Mucosa of gallbladder (tissue), 1 donor: Measurements from ENCODE around the gene BATF2. TPM values are rescaled to one million over a fixed set of nuclear protein-coding genes. Genes with fewer than 3 reads are reported as not detected.
"Not testable (repeated sequence)": the region's sequence is repeated elsewhere in the genome, so short reads cannot be mapped to it uniquely, and the experiment has no call there.

Experiments
- DNase-seq: peaks from one replicate; pipeline ENCODE4 v3.0.0-alpha.2; 2020; ENCODE audit warnings: low spot score
- total RNA-seq: library from RNA; stranded (reverse); gene quantifications from one replicate; pipeline ENCODE4 v1.2.1, GENCODE V29; 2021
- donor health status: DM: no; HTN: no; CAD: no.

The BATF2 gene
- total RNA-seq, 1 donor from 2014 or later = 5.5 TPM

GRCh38 chr11:65013888-65014725, 17.3 kb upstream of the BATF2 start, which contains the start of gene ARL2:
Gene ARL2, plus strand, starts transcription at chr11:65014160. Its CDS starts 48 bp downstream, at chr11:65014208.
- DNase-seq = peak; percentile 89

GRCh38 chr11:65013130-65013887, 16.5 kb upstream of the BATF2 start:
- DNase-seq = peak; percentile 93

GRCh38 chr11:65008873-65009272, 12.1 kb upstream of the BATF2 start:
- no peak for DNase-seq

- DNase-seq = no peak
Measured at GRCh38 chr11:65008016-65008415, 11.2 kb upstream of the BATF2 start.

- not testable (repeated sequence) for DNase-seq
Measured at GRCh38 chr11:65003968-65004367, 7.2 kb upstream of the BATF2 start.

- no peak for DNase-seq
Measured at GRCh38 chr11:65003282-65003681, 6.5 kb upstream of the BATF2 start.

- DNase-seq = no peak
Measured at GRCh38 chr11:65002706-65003105, 5.9 kb upstream of the BATF2 start.

- DNase-seq = no peak
Measured at GRCh38 chr11:64999478-64999877, 2.7 kb upstream of the BATF2 start.

GRCh38 chr11:64998690-64999431, 2.1 kb upstream of the BATF2 start:
- no peak for DNase-seq

- DNase-seq = no peak
Measured at GRCh38 chr11:64998141-64998540, 1.4 kb upstream of the BATF2 start.

GRCh38 chr11:64996327-64996709, 453 bp downstream of the BATF2 start:
- no peak for DNase-seq

GRCh38 chr11:64994318-64994717, 2.5 kb downstream of the BATF2 start:
- DNase-seq = no peak

GRCh38 chr11:64990222-64990923, 6.4 kb downstream of the BATF2 start:
- DNase-seq = no peak

GRCh38 chr11:64989416-64989815, 7.4 kb downstream of the BATF2 start:
- no peak for DNase-seq

- no peak for DNase-seq
Measured at GRCh38 chr11:64987998-64988854, 8.5 kb downstream of the BATF2 start.

- not testable (repeated sequence) for DNase-seq
Measured at GRCh38 chr11:64983339-64983738, 13.4 kb downstream of the BATF2 start.

- DNase-seq = no peak
Measured at GRCh38 chr11:64976651-64977050, 20.1 kb downstream of the BATF2 start.

GRCh38 chr11:64974124-64974523, 22.6 kb downstream of the BATF2 start:
- no peak for DNase-seq

- peak; percentile 91 for DNase-seq
Measured at GRCh38 chr11:64971421-64972233, 25.1 kb downstream of the BATF2 start, which contains the start of gene MAJIN. Gene MAJIN, minus strand, starts transcription at chr11:64972108. Its CDS starts 12,703 bp downstream, at chr11:64959405.
